22Rv1 (cell line): ENCODE measurements around the gene ATP13A4.

Experiments
- H3K27ac ChIP-seq: fragments of 450-650 bp; 2 replicates; pipeline ENCODE4 v1.5.1; 2017
- ZFX ChIP-seq: fragments of 450-650 bp; IDR thresholded peaks from 2 replicates; pipeline ENCODE4 v1.6.1; 2017; ENCODE audit warnings: antibody characterized with exemption, borderline replicate concordance
- TF ChIP-seq, protein P1 (sequence below): fragments of 450-650 bp; IDR thresholded peaks from 2 replicates; pipeline ENCODE4 v1.5.1; 2017; ENCODE audit warnings: mild to moderate bottlenecking

The ATP13A4 gene

GRCh38 chr3:193506921-193507320 lies 47.8 kb downstream of the ATP13A4 start:
- H3K27ac ChIP-seq = no peak overlapping the region
- TF ChIP-seq, protein P1, sequence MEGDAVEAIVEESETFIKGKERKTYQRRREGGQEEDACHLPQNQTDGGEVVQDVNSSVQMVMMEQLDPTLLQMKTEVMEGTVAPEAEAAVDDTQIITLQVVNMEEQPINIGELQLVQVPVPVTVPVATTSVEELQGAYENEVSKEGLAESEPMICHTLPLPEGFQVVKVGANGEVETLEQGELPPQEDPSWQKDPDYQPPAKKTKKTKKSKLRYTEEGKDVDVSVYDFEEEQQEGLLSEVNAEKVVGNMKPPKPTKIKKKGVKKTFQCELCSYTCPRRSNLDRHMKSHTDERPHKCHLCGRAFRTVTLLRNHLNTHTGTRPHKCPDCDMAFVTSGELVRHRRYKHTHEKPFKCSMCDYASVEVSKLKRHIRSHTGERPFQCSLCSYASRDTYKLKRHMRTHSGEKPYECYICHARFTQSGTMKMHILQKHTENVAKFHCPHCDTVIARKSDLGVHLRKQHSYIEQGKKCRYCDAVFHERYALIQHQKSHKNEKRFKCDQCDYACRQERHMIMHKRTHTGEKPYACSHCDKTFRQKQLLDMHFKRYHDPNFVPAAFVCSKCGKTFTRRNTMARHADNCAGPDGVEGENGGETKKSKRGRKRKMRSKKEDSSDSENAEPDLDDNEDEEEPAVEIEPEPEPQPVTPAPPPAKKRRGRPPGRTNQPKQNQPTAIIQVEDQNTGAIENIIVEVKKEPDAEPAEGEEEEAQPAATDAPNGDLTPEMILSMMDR = no peak
- no peak for TF ChIP-seq ZFX

DNA sequence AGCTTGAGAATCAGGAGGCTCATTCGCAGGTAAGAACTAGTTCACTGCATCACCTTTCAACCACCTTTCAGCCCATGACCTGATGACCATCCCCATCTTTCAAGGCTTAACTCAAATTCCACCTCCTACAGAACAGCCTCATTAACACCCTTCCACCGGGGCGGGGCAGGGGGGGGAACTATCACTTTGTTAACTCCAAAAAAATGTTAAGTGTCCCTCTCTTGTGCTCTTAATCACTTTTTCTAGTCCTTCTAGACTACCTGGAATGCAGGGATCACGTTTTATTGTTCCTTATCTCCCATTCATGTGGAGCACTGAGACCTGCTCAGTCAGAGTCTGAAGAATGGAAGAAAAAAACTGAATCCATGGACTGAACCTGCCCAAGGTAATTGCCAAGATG lies 51.8 kb downstream of the ATP13A4 start:
- no peak overlapping the region for H3K27ac ChIP-seq
- TF ChIP-seq, protein P1 = no peak
- TF ChIP-seq ZFX = no peak

GRCh38 chr3:193499801-193500485 lies 54.8 kb downstream of the ATP13A4 start:
- no peak overlapping the region for H3K27ac ChIP-seq
- TF ChIP-seq, protein P1 = no peak
- no peak for TF ChIP-seq ZFX

- no peak overlapping the region for H3K27ac ChIP-seq
- TF ChIP-seq ZFX = no peak
- TF ChIP-seq, protein P1 = no peak
Observed at GRCh38 chr3:193499136-193499770, 55.4 kb downstream of the ATP13A4 start.

DNA sequence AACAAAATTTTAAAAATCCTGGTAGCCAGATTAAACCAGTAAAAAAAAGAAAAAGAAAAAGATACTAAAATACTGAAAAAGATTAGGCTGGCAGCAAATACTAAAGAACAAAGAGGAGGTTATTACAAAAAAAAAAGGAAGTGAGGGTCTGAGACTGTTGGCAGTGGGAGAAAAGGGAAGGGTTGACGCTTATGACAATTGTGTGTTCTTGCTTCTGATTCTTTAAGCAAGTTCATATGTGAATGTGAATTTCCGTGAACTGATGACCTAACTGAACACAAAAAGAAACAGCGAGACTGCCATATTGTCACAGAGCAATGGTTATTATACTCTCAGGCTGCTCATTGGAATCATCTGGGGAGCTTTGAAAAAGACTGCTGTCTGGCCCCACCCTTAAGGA lies 56.5 kb downstream of the ATP13A4 start:
- no peak for TF ChIP-seq ZFX
- TF ChIP-seq, protein P1 = no peak
- H3K27ac ChIP-seq = no peak overlapping the region

- TF ChIP-seq, protein P1 = no peak
- TF ChIP-seq ZFX = no peak
- no peak overlapping the region for H3K27ac ChIP-seq
Observed at GRCh38 chr3:193496658-193497057, 58.0 kb downstream of the ATP13A4 start.

- TF ChIP-seq, protein P1 = no peak
- no peak for TF ChIP-seq ZFX
- no peak overlapping the region for H3K27ac ChIP-seq
Observed at GRCh38 chr3:193491026-193491425, 63.7 kb downstream of the ATP13A4 start.
